Calu3 (cell line): ENCODE measurements around the gene CCDC34. TPM values are rescaled to one million over a fixed set of nuclear protein-coding genes. Genes with fewer than 3 reads are reported as not detected.
"Not testable (repeated sequence)": the region's sequence is repeated elsewhere in the genome, so short reads cannot be mapped to it uniquely, and the experiment has no call there.

ENCODE experiments used
- BruUV-seq: library from RNA; stranded (reverse); fragments of 400-500 nt; replicated peaks from 2 replicates; lab custom pipeline; 2021; lab: Mats Ljungman, UMichigan
- CTCF ChIA-PET: fragments of 300-600 bp; sonication (Branson Sonifier 250); formaldehyde crosslinking; loops from one replicate; lab custom pipeline; 2022; ENCODE audit warnings: antibody characterized with exemption; lab: Charles Lee
- DNase-seq: peaks from one replicate; pipeline ENCODE4 v3.0.0; 2022
- H3K27ac Mint-ChIP-seq: one replicate; pipeline ENCODE4 v1.8.0; 2022; ENCODE audit warnings: mixed read lengths; ENCODE audit not compliant: unreplicated experiment
- H3K27me3 Mint-ChIP-seq: one replicate; pipeline ENCODE4 v1.8.0; 2022; ENCODE audit warnings: mixed read lengths; ENCODE audit not compliant: unreplicated experiment
- H3K36me3 Mint-ChIP-seq: one replicate; pipeline ENCODE4 v1.8.0; 2022; ENCODE audit warnings: mild to moderate bottlenecking, moderate library complexity, mixed read lengths; ENCODE audit not compliant: insufficient read depth, unreplicated experiment
- H3K4me1 Mint-ChIP-seq: one replicate; pipeline ENCODE4 v1.8.0; 2022; ENCODE audit warnings: mild to moderate bottlenecking, low read depth, mixed read lengths; ENCODE audit not compliant: unreplicated experiment
- H3K4me3 Mint-ChIP-seq: one replicate; pipeline ENCODE4 v1.8.0; 2022; ENCODE audit warnings: mild to moderate bottlenecking, low read depth, moderate library complexity, mixed read lengths; ENCODE audit not compliant: unreplicated experiment
- H3K9me3 Mint-ChIP-seq: one replicate; pipeline ENCODE4 v1.8.0; 2022; ENCODE audit warnings: low read depth, mixed read lengths; ENCODE audit not compliant: unreplicated experiment
- intact Hi-C: fragments of 100-400 bp; cut with micrococcal nuclease; formaldehyde crosslinking; loops from one replicate; pipeline ENCODE4 v1.10.0; 2022; ENCODE audit not compliant: unreplicated experiment
- total RNA-seq: library from RNA; stranded (reverse); gene quantifications from 2 replicates; pipeline ENCODE4 v1.2.3, GENCODE V29; 2022
- TF ChIP-seq, protein P1 (sequence below): fragments of 200-600 bp; IDR thresholded peaks from one replicate; pipeline ENCODE4 v1.8.0; 2022; ENCODE audit warnings: antibody characterized with exemption; ENCODE audit not compliant: unreplicated experiment

CCDC34 gene
- total RNA-seq, 1 experiment from 2014 or later: 21.6 TPM

GRCh38 chr11:27329867-27330632, 33.0 kb downstream of the CCDC34 start:
- DNase-seq: no peak
- CTCF ChIA-PET: interaction anchor here (0.6 kb wide), 1 partner anchor 144 kb away, joined by 10 read pairs; no protein-coding TSS in a partner anchor
- H3K36me3 Mint-ChIP-seq: no peaks in the 10 kb centered on the region

DNA sequence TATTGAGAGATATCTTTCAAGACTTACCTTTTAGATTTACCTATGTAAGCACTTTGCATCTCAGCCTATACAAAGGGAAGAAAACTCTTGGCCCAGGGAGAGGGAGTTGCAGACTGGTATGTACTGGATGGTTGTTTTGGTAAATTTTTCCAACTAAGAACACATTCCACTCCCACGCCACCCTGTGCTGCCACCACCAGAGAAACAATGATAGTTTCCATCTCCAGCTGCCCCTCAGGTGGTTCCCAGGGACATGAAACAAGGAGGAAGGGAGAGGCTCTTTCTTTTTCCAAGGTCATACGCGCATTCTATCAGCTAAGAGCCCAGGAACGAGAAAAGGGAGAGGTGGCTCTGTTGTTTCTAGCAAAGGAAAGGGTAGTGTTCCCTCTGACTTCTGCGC, 34.4 kb downstream of the CCDC34 start:
- BruUV-seq: no TSS peak
- Mint-ChIP-seq H3K36me3 (no peaks in the 10 kb centered on the region), H3K27me3 (no peaks in the 10 kb centered on the region), H3K9me3 (peaks cover 4% of the 10 kb centered on the region), H3K4me3 (no peak overlapping the region), H3K4me1 (no peaks in the 10 kb centered on the region), H3K27ac (no peak overlapping the region)
- TF ChIP-seq, protein P1, sequence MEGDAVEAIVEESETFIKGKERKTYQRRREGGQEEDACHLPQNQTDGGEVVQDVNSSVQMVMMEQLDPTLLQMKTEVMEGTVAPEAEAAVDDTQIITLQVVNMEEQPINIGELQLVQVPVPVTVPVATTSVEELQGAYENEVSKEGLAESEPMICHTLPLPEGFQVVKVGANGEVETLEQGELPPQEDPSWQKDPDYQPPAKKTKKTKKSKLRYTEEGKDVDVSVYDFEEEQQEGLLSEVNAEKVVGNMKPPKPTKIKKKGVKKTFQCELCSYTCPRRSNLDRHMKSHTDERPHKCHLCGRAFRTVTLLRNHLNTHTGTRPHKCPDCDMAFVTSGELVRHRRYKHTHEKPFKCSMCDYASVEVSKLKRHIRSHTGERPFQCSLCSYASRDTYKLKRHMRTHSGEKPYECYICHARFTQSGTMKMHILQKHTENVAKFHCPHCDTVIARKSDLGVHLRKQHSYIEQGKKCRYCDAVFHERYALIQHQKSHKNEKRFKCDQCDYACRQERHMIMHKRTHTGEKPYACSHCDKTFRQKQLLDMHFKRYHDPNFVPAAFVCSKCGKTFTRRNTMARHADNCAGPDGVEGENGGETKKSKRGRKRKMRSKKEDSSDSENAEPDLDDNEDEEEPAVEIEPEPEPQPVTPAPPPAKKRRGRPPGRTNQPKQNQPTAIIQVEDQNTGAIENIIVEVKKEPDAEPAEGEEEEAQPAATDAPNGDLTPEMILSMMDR: no peak
- DNase-seq: no peak
- CTCF ChIA-PET: no interaction called here
- intact Hi-C loops: no loop called here

More at GRCh38 chr11:27329867-27330632, 33.0 kb downstream of the CCDC34 start:
- Mint-ChIP-seq H3K27ac (no peak overlapping the region), H3K9me3 (peaks cover 6% of the 10 kb centered on the region), H3K4me3 (no peak overlapping the region), H3K4me1 (no peaks in the 10 kb centered on the region), H3K27me3 (no peaks in the 10 kb centered on the region)
- no TSS peak for BruUV-seq
- intact Hi-C loops: no loop called here
- TF ChIP-seq, protein P1: no peak

GRCh38 chr11:27327064-27327463, 36.0 kb downstream of the CCDC34 start:
- not testable (repeated sequence) for BruUV-seq

DNA sequence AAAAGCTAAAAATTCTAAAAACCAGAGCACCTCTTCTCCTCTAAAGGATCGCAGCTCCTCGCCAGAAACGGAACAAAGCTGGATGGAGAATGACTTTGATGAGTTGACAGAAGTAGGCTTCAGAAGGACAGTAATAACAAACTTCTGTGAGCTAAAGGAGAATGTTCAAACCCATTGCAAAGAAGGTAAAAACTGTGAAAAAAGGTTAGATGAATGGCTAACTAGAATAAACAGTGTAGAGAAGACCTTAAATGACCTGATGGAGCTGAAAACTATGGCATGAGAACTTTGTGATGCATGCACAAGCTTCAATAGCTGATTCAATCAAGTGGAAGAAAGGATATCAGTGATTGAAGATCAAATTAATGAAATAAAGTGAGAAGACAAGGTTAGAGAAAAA, 40.8 kb downstream of the CCDC34 start:
- intact Hi-C loops, H3K9me3 Mint-ChIP-seq, CTCF ChIA-PET, BruUV-seq, H3K27me3 Mint-ChIP-seq, DNase-seq, H3K27ac Mint-ChIP-seq, H3K36me3 Mint-ChIP-seq, H3K4me3 Mint-ChIP-seq: not testable (repeated sequence)
- peaks cover 32% of the 10 kb centered on the region for H3K4me1 Mint-ChIP-seq

More at GRCh38 chr11:27327064-27327463, 36.0 kb downstream of the CCDC34 start:
- H3K27ac Mint-ChIP-seq, DNase-seq, intact Hi-C loops, H3K4me3 Mint-ChIP-seq, H3K27me3 Mint-ChIP-seq, H3K9me3 Mint-ChIP-seq, H3K36me3 Mint-ChIP-seq, H3K4me1 Mint-ChIP-seq, CTCF ChIA-PET: not testable (repeated sequence)

- H3K27ac Mint-ChIP-seq, H3K9me3 Mint-ChIP-seq, BruUV-seq, intact Hi-C loops, H3K4me3 Mint-ChIP-seq, DNase-seq, H3K36me3 Mint-ChIP-seq, CTCF ChIA-PET, H3K27me3 Mint-ChIP-seq: not testable (repeated sequence)
- peaks cover 38% of the 10 kb centered on the region for H3K4me1 Mint-ChIP-seq
Measured at GRCh38 chr11:27321340-27321739, 41.7 kb downstream of the CCDC34 start.
